SU-DHL-6 (cell line): ENCODE measurements around the gene SKAP2.

ENCODE experiments used
- H2AFZ ChIP-seq: fragments of 200-600 bp; sonication (generic); 2 replicates; pipeline ENCODE4 v1.6.1; 2014; ENCODE audit warnings: low read depth, mild to moderate bottlenecking, moderate library complexity, mixed read lengths, antibody characterized with exemption, low read length; ENCODE audit not compliant: severe bottlenecking
- H3F3A ChIP-seq: fragments of 200-600 bp; shearing (Covaris generic); 2 replicates; pipeline ENCODE4 v1.6.0; 2016; ENCODE audit warnings: antibody characterized with exemption, mild to moderate bottlenecking; ENCODE audit not compliant: insufficient read depth
- H3K27ac ChIP-seq: fragments of 200-600 bp; sonication (generic); 2 replicates; pipeline ENCODE4 v1.5.1; 2016; ENCODE audit warnings: low read depth, mild to moderate bottlenecking, low read length, moderate library complexity, mixed read lengths
- H3K27me3 ChIP-seq: fragments of 200-600 bp; sonication (generic), shearing (Covaris generic); 2 replicates; pipeline ENCODE4 v1.6.0; 2014; ENCODE audit warnings: mild to moderate bottlenecking, low read length
- H3K36me3 ChIP-seq: fragments of 200-600 bp; sonication (generic); 2 replicates; pipeline ENCODE4 v1.6.1; 2014; ENCODE audit warnings: mild to moderate bottlenecking, low read length, mixed read lengths
- H3K4me2 ChIP-seq: fragments of 300-600, 200-600 bp; shearing (Covaris generic), sonication (generic); 2 replicates; pipeline ENCODE4 v1.6.0; 2014; ENCODE audit warnings: low read length, low read depth, mild to moderate bottlenecking; ENCODE audit not compliant: poor library complexity, severe bottlenecking
- H3K4me3 ChIP-seq: fragments of 200-600 bp; sonication (generic); 2 replicates; pipeline ENCODE4 v1.5.1; 2014; ENCODE audit warnings: antibody characterized with exemption, low read length, mild to moderate bottlenecking, mixed read lengths; ENCODE audit not compliant: insufficient read depth, poor library complexity, severe bottlenecking
- H3K79me2 ChIP-seq: fragments of 200-600 bp; sonication (generic); 2 replicates; pipeline ENCODE4 v1.6.1; 2014; ENCODE audit warnings: mild to moderate bottlenecking, low read length, moderate library complexity; ENCODE audit not compliant: insufficient read depth
- H3K9ac ChIP-seq: fragments of 200-600 bp; sonication (generic); 2 replicates; pipeline ENCODE4 v1.7.0; 2014; ENCODE audit warnings: mild to moderate bottlenecking, low read length
- H3K9me2 ChIP-seq: fragments of 200-600 bp; sonication (generic); replicated peaks from 2 replicates; pipeline ENCODE4 v1.6.1; 2014; ENCODE audit warnings: low read length; ENCODE audit not compliant: insufficient read depth
- H3K9me3 ChIP-seq: fragments of 200-600 bp; sonication (generic); 2 replicates; pipeline ENCODE4 v1.6.1; 2014; ENCODE audit warnings: low read length, mixed read lengths; ENCODE audit not compliant: insufficient read depth
- H4K20me1 ChIP-seq: fragments of 200-600 bp; sonication (generic); 2 replicates; pipeline ENCODE4 v1.6.1; 2014; ENCODE audit warnings: low read depth, mild to moderate bottlenecking, antibody characterized with exemption, low read length, moderate library complexity, mixed read lengths
- CTCF ChIP-seq: fragments of 200-600 bp; sonication (generic); IDR thresholded peaks from one replicate; pipeline ENCODE4 v1.5.1; 2017; ENCODE audit warnings: antibody characterized with exemption, mild to moderate bottlenecking, low read length, moderate library complexity; ENCODE audit not compliant: insufficient read depth, poor library complexity, severe bottlenecking
- EZH2phosphoT487 ChIP-seq: fragments of 200-600 bp; sonication (generic), shearing (Covaris generic); conservative IDR thresholded peaks from 2 replicates; pipeline ENCODE4 v1.6.1; 2018; ENCODE audit warnings: mild to moderate bottlenecking, antibody characterized with exemption, low read length, moderate library complexity, mixed read lengths

SKAP2 gene

GRCh38 chr7:26680587-26680986, 183.8 kb downstream of the SKAP2 start:
- no peaks in the 10 kb centered on the region for H3K9me3 ChIP-seq
- H3K27me3 ChIP-seq: no peaks in the 10 kb centered on the region
- TF ChIP-seq EZH2phosphoT487 (no peak), CTCF (no peak)
- no peaks in the 10 kb centered on the region for H3K36me3 ChIP-seq
- H3F3A ChIP-seq: no peaks in the 10 kb centered on the region
- H3K9me2 ChIP-seq: no peaks in the 10 kb centered on the region
- no peak overlapping the region for H3K4me2 ChIP-seq
- no peak overlapping the region for H3K4me3 ChIP-seq
- H4K20me1 ChIP-seq: no peaks in the 10 kb centered on the region
- no peaks in the 10 kb centered on the region for H3K79me2 ChIP-seq
- no peak overlapping the region for H3K9ac ChIP-seq
- H3K27ac ChIP-seq: no peak overlapping the region
- H2AFZ ChIP-seq: no peak overlapping the region

GRCh38 chr7:26675143-26675887, 189.1 kb downstream of the SKAP2 start:
- Histone ChIP-seq H3K27me3 (no peaks in the 10 kb centered on the region), H3F3A (no peaks in the 10 kb centered on the region), H2AFZ (no peak overlapping the region), H3K27ac (no peak overlapping the region), H3K9me3 (no peaks in the 10 kb centered on the region), H3K9ac (no peak overlapping the region), H3K9me2 (no peaks in the 10 kb centered on the region), H3K36me3 (no peaks in the 10 kb centered on the region), H3K4me3 (no peak overlapping the region), H3K4me2 (no peak overlapping the region), H3K79me2 (no peaks in the 10 kb centered on the region), H4K20me1 (no peaks in the 10 kb centered on the region)
- TF ChIP-seq CTCF (no peak), EZH2phosphoT487 (no peak)

- Histone ChIP-seq H3F3A (peaks cover 4% of the 10 kb centered on the region; the same call in 1 of the 2 replicates), H3K9me3 (no peaks in the 10 kb centered on the region), H3K9me2 (no peaks in the 10 kb centered on the region), H3K27ac (no peak overlapping the region), H3K4me2 (no peak overlapping the region), H4K20me1 (no peaks in the 10 kb centered on the region), H2AFZ (no peak overlapping the region), H3K79me2 (no peaks in the 10 kb centered on the region), H3K4me3 (no peak overlapping the region), H3K36me3 (no peaks in the 10 kb centered on the region), H3K27me3 (no peaks in the 10 kb centered on the region), H3K9ac (no peak overlapping the region)
- TF ChIP-seq CTCF: no peak
- no peak for TF ChIP-seq EZH2phosphoT487
Observed at GRCh38 chr7:26673858-26674257, 190.5 kb downstream of the SKAP2 start.
